WI38 (cell line): ENCODE results near the gene TUB.

Experiments used
- H3K4me3 ChIP-seq: 2 replicates; pipeline ENCODE4 v1.5.1; 2011; ENCODE audit warnings: low read depth, mild to moderate bottlenecking, control low read depth, low read length
- TF ChIP-seq, protein P1 (sequence below): IDR thresholded peaks from 2 replicates; pipeline ENCODE4 v1.5.1; 2012; ENCODE audit warnings: low read depth, mild to moderate bottlenecking, control low read depth, low read length

Gene TUB

DNA sequence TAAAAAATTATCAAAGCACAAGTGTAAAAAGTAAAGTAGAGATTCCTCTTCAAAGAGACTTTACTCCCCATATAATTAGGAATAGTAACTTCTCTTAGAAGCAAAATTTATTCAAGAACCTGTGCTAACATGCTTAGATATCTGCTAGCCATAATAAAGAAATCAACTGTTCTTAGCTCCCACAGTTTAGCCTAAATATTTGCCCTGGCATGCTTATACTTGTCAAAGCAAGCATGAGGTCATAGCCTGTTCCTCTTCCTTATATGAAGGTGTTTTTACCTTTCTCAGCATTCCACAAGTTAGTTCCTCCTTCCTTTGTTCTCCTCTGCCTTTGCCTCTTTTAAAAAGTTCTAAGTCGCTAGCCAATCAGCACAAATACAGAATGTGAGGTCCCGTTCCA, 57.5 kb downstream of the TUB start:
- TF ChIP-seq, protein P1, sequence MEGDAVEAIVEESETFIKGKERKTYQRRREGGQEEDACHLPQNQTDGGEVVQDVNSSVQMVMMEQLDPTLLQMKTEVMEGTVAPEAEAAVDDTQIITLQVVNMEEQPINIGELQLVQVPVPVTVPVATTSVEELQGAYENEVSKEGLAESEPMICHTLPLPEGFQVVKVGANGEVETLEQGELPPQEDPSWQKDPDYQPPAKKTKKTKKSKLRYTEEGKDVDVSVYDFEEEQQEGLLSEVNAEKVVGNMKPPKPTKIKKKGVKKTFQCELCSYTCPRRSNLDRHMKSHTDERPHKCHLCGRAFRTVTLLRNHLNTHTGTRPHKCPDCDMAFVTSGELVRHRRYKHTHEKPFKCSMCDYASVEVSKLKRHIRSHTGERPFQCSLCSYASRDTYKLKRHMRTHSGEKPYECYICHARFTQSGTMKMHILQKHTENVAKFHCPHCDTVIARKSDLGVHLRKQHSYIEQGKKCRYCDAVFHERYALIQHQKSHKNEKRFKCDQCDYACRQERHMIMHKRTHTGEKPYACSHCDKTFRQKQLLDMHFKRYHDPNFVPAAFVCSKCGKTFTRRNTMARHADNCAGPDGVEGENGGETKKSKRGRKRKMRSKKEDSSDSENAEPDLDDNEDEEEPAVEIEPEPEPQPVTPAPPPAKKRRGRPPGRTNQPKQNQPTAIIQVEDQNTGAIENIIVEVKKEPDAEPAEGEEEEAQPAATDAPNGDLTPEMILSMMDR = no peak
- H3K4me3 ChIP-seq = no peak overlapping the region

- TF ChIP-seq, protein P1 = no peak
- H3K4me3 ChIP-seq = no peak overlapping the region
These were observed 68.7 kb downstream of the TUB start for GRCh38 chr11:8149726-8150125.
